Activated T-cell treated with anti-CD3 and anti-CD28 coated beads, Interleukin-2, amount 50 U/mL, for 48 hours (primary cell): ENCODE measurements around the gene TMED4.
A peak's percentile ranks its signal among the peaks of the same experiment; 100 is the strongest.

ENCODE experiments used
- DNase-seq, 2 experiments: peaks; one replicate each; pipeline ENCODE4 v3.0.0-alpha.2; 2020

Gene TMED4

GRCh38 chr7:44581879-44582603, at the start of gene TMED4:
TSS of gene TMED4 (minus strand) at chr7:44582231. CDS start at chr7:44582206, 25 bp downstream.
- peak; percentile 100 for DNase-seq

- DNase-seq: no peak
Observed at GRCh38 chr7:44631458-44632115, 49.6 kb upstream of the TMED4 start.

DNA sequence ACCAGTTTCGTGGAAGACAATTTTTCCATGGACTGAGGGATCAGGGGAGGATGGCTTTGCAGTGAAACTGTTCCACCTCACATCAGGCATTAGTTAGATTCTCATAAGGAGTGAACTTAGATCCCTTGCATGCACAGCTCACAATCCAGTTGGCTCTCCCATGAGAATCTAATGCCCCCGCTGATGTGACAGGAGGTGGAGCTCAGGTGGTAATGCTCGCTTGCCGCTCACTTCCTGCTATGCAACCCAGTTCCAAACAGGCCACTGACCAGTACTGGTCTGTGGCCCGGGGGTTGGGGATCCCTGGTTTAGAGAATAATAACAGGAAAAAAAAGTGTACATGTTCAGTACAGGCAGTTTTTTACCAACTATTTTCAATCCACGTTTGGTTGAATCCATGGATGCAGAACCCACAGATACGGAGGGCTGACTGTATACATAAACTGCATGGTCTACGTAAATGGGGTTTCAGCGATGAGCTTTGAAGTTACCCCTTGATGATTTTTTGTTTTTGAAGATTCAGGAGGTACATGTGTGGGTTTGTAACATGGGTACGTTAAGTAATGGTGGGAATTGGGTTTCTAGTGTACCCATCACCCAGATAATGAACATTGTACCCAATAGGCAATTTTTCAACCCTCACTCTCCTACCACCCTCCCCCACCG, 48.9 kb upstream of the TMED4 start:
- DNase-seq: no peak

- DNase-seq: no peak
Observed at GRCh38 chr7:44629829-44630522, 47.9 kb upstream of the TMED4 start.

GRCh38 chr7:44626620-44627019, 44.6 kb upstream of the TMED4 start:
- no peak for DNase-seq

- DNase-seq: no peak
Observed at GRCh38 chr7:44625526-44626471, 43.8 kb upstream of the TMED4 start.

DNA sequence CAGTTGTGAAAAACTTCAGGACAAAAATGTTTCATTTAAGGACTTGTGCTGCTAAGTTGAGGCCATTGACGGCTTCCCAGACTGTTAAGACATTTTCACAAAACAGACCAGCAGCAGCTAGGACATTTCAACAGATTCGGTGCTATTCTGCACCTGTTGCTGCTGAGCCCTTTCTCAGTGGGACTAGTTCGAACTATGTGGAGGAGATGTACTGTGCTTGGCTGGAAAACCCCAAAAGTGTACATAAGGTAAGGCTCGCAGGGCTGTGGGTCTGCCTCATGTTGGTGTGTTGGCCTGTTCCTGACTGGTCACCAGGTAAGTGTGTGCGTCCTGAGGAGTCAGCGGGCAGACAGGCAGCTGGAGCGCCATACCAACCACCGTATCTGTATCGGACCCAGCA, 42.3 kb upstream of the TMED4 start:
- no peak for DNase-seq

DNA sequence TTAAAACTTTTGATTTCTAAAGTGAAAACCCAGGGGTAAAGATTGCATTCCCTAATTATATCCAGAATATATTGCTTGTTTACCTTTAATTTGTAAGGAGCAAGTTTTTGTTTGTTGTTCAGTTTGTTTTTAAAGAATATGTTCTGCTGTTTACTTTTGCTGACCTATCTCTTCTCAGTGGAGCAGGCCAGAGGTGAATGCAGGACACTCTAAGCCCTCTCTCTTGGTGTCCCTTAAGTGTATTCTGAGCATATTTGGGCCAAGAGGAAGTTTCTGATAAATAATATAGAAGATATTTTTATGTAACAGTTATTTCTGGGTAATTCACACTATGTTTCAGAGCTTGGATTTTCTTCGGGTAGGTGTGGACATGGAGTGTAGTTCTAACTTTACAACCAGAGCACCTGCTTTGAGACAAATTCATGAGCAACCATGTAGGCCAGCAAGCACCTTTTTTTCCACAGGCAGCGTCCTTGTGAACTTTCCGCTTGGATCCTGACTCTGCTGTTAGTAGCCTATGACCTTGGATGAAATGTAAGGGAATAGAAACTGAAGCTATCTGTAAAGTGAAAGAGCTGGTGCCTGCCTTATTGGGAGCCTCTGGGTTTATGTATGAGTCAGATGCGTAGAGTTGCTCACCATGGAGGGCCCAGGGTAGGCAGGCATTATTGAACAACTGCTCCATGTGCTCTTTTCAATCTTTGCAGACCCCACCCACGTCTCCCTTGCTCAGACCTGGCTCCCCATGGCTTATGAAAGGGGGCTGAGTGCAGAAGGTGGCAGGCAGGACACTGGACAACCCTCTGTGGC, 40.5 kb upstream of the TMED4 start:
- DNase-seq: peak; percentile 61 to 64

DNA sequence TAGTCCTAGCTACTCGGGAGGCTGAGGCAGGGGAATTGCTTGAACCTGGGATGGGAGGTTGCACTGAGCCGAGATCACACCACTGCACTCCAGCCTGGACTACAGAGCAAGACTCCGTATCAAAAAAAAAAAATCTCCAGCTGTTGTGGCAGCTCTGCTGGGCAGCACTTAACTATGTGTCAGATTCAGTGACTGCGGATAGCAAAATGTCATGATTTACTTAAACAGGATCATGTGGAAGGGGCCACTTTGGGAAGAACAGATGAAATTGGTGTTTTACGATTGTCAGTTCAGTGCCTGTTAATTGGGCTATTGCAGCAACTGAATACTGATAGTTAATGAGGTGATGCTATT, 39.7 kb upstream of the TMED4 start:
- no peak for DNase-seq

- DNase-seq: no peak
Observed at GRCh38 chr7:44621034-44621749, 39.2 kb upstream of the TMED4 start.

DNA sequence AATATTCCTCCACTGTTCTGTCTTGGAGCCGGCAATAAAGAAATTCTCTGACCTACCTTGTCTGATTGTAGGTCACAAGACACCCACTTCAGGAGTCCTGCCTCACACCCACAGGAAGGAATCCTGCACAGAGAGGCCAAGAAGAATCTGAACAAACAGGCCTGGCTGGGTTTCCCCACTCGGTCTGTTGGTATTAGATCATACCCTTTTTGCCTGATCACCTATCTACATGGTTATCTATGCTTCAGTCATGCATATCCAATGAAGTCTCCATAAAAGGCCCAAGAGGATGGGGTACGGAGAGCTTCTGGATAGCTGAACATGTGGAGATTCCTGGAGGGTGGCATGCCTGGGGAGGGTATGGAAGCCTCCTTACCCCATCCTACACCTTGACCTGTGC, 36.7 kb upstream of the TMED4 start:
- no peak for DNase-seq

- DNase-seq: no peak
Observed at GRCh38 chr7:44618045-44618444, 36.0 kb upstream of the TMED4 start.

DNA sequence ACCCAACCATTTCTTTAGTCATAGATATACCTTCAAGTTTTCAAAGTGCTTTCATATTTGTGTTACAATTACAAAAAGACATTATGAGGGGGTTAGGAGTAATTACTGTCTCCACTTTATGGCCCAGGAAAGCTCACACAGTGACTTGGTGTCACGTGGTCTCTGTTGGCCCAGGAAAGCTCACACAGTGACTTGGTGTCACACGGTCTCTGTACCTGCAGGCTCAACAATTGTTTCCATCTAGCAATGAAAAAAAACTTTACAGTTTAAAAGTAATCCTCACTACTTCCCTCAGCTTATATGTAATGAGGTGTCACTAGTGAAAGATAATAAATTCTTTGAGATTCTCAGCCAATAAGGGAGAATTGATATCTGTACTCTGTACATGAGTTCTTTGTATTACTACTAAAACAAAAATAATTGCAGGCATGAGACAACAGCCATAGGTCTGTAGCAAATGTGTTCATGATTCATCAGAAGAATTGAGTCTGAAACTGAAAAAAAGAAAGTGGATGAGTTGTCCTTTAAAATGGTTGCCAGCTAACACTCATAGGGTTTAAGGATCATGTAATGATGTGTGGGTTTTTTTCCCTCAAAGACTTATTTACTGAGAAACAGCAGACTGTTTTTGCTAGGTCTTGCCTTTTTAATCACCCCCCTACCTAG, 35.3 kb upstream of the TMED4 start:
- DNase-seq: peak in 1 of 2 experiments; percentile 55

DNA sequence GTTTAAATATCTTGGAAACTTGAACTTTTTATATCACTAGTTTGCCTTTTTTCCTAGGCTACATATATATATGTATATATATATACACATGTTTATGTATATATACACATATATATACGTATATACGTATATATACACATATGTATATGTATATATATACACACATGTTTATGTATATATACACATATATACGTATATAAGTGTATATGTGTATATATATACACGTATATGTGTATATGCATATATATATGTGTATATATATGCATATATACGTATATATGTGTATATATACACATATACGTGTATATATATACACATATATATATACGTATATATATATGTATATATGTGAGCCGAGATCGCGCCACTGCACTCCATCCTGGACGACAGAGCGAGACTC, 34.5 kb upstream of the TMED4 start:
- DNase-seq: no peak

GRCh38 chr7:44615793-44616192, 33.8 kb upstream of the TMED4 start:
- no peak for DNase-seq

- DNase-seq: no peak
Observed at GRCh38 chr7:44615149-44615611, 33.1 kb upstream of the TMED4 start.

DNA sequence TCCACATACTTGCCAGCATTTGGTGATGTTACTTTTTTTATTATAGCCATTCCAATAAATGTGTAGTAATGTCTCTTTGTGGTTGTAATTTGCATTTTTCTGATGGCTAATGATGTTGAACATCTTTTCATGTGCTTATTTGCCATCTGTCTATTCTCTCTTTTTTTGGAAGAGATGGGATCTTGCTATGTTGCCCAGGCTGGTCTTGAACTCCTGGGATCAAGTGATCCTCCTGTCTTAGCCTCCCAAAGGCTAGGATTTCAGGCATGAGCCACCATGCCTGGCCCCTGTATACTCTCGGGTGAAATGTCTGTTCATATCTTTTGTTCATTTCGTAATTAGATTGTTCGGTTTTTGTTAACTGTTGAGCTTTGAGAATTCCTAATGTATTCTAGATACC, 27.8 kb upstream of the TMED4 start:
- no peak for DNase-seq

GRCh38 chr7:44608916-44609648, 27.1 kb upstream of the TMED4 start:
- no peak for DNase-seq
